ENCODE data around the gene FAM81A.

- TF ChIP-seq, protein P1, sequence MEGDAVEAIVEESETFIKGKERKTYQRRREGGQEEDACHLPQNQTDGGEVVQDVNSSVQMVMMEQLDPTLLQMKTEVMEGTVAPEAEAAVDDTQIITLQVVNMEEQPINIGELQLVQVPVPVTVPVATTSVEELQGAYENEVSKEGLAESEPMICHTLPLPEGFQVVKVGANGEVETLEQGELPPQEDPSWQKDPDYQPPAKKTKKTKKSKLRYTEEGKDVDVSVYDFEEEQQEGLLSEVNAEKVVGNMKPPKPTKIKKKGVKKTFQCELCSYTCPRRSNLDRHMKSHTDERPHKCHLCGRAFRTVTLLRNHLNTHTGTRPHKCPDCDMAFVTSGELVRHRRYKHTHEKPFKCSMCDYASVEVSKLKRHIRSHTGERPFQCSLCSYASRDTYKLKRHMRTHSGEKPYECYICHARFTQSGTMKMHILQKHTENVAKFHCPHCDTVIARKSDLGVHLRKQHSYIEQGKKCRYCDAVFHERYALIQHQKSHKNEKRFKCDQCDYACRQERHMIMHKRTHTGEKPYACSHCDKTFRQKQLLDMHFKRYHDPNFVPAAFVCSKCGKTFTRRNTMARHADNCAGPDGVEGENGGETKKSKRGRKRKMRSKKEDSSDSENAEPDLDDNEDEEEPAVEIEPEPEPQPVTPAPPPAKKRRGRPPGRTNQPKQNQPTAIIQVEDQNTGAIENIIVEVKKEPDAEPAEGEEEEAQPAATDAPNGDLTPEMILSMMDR (IDR thresholded peaks at IDR 0.05 in 8 of 11, conservative IDR thresholded peaks at IDR 0.05 in 3 of 11), result no peak
- TF ChIP-seq POLR2AphosphoS5 (IDR thresholded peaks at IDR 0.05), result no peak
Observed at GRCh38 chr15:59420108-59420507, 17.9 kb upstream of the FAM81A start.
